Left ventricle myocardium superior (tissue), 1 donor: ENCODE results near the gene OR51B5. TPM values are rescaled to one million over a fixed set of nuclear protein-coding genes. Genes with fewer than 3 reads are reported as not detected.

ENCODE experiments used
- total RNA-seq: library from RNA; stranded (reverse); fragmentation: NEBNext Ultra II Directional; extraction: Animal tissue kit (Norgen Biotek cat#: 25700); gene quantifications from one replicate; pipeline ENCODE4 v1.2.1, GENCODE V29; 2021
- donor health status: DM: no; HTN: yes; CAD: no; lungs with severe emphysema.

Gene OR51B5
- total RNA-seq, 1 donor from 2014 or later: not detected

Other genes starting within 250 kb of the OR51B5 start
- gene OR52A5, start 205.2 kb downstream of the OR51B5 start, total RNA-seq: not detected
- gene OR52A1, start 188.8 kb downstream of the OR51B5 start, total RNA-seq: not detected
- not detected for gene OR51V1, start 142.8 kb downstream of the OR51B5 start, total RNA-seq
- 61.2 TPM for gene HBB, start 116.5 kb downstream of the OR51B5 start, total RNA-seq
- not detected for gene HBD, start 109.0 kb downstream of the OR51B5 start, total RNA-seq
- not detected for gene HBG1, start 93.7 kb downstream of the OR51B5 start, total RNA-seq
- gene HBG2, start 88.7 kb downstream of the OR51B5 start, total RNA-seq: not detected
- gene HBE1, start 73.6 kb downstream of the OR51B5 start, total RNA-seq: not detected
- not detected for gene OR51B4, start 41.6 kb downstream of the OR51B5 start, total RNA-seq
- not detected for gene OR51B2, start 19.2 kb downstream of the OR51B5 start, total RNA-seq
- not detected for gene OR51B6, start 8.0 kb upstream of the OR51B5 start, total RNA-seq
- gene OR51M1, start 40.3 kb upstream of the OR51B5 start, total RNA-seq: not detected
- not detected for gene OR51Q1, start 78.6 kb upstream of the OR51B5 start, total RNA-seq
- not detected for gene OR51I1, start 98.0 kb upstream of the OR51B5 start, total RNA-seq
- not detected for gene OR51I2, start 105.8 kb upstream of the OR51B5 start, total RNA-seq
- gene OR52D1, start 145.2 kb upstream of the OR51B5 start, total RNA-seq: not detected
- not detected for gene UBQLN3, start 166.4 kb upstream of the OR51B5 start, total RNA-seq
- gene UBQLNL, start 173.2 kb upstream of the OR51B5 start, total RNA-seq: 0.17 TPM
- not detected for gene OR52H1, start 205.0 kb upstream of the OR51B5 start, total RNA-seq
- not detected for gene OR52B6, start 237.4 kb upstream of the OR51B5 start, total RNA-seq